ENCODE measurements around the gene STK39. TPM values are rescaled to one million over a fixed set of nuclear protein-coding genes. Genes with fewer than 3 reads are reported as not detected.
"Not testable (repeated sequence)": the region's sequence is repeated elsewhere in the genome, so short reads cannot be mapped to it uniquely, and the experiment has no call there.

Gene STK39
- total RNA-seq, 4 donors from 2014 or later = 6.4 to 9.0 (median 6.7) TPM

DNA sequence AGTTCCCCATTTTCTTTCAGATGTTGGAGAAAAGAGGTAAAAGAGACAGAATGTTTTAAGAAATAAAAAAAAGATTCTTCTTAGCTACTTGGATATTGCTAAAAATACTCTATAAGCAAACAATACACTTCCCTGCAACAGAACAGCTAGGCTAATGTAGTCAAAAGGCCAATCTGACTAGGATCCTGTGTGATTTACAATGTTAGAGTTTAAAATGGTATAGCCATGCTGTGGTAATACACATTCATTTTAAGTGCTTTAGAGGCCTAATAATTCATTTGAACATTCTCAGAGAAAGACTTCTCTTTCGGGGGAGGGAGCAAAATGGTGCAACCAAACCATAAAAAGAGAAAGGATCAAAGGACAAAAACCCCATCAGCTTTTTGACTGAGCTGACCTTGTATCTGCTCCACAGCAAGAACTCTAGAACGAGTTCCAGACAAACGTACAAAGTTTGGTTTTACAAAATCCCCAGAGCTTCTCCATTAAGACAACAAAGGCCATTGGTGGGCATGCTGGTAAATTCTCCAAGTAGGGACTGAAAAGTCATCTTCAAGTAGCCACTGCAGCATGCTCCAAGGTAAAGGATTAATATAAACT lies 200.2 kb downstream of the STK39 start:
- 85 to 86% methylated on average over 3 of the region's 3 CpGs for WGBS, 2 donors
- intact Hi-C loops (cut with DNase I) = no loop called here
- no peak for TF ChIP-seq CTCF (IDR thresholded peaks at IDR 0.05)
- no peak for TF ChIP-seq POLR2A (IDR thresholded peaks at IDR 0.05)
- no peak for DNase-seq
- Histone ChIP-seq H3K4me3 (replicated peaks in 1 of 3) (no peak overlapping the region), H3K27ac (no peak overlapping the region), H3K9me3 (no peaks in the 10 kb centered on the region), H3K36me3 (no peaks in the 10 kb centered on the region), H3K4me1 (no peaks in the 10 kb centered on the region), H3K27me3 (no peaks in the 10 kb centered on the region)

GRCh38 chr2:168044579-168044978 lies 202.8 kb downstream of the STK39 start:
- H3K36me3 ChIP-seq = no peaks in the 10 kb centered on the region
- H3K27ac ChIP-seq = no peak overlapping the region
- H3K9me3 ChIP-seq = no peaks in the 10 kb centered on the region
- TF ChIP-seq POLR2A (IDR thresholded peaks at IDR 0.05) (no peak), CTCF (IDR thresholded peaks at IDR 0.05) (no peak)
- no peak overlapping the region for H3K4me3 ChIP-seq (replicated peaks in 1 of 3)
- no peak for DNase-seq
- intact Hi-C loops (cut with DNase I) = no loop called here
- 98 to 100% methylated on average over 1 of the region's 1 CpG for WGBS, 2 donors
- no peaks in the 10 kb centered on the region for H3K4me1 ChIP-seq
- no peaks in the 10 kb centered on the region for H3K27me3 ChIP-seq

DNA sequence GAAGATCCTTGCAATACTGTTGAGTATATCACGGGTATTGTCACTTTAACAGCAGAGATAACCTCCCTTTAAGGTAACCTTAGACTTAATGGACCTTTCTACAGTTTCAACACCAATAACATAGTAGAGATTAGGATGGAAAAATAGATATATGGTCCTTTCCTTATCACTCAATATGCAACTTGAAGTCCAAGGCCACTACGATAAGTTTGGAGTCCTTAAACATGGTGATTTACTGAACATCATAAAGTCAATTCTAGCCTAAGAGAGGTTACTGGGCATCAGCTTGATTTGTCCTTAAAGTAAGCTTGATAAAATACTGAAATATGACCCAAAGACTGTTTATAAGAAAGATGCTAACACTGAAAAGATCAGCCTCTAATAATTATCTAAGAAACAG lies 203.2 kb downstream of the STK39 start:
- H3K4me1 ChIP-seq = no peaks in the 10 kb centered on the region
- 92 to 96% methylated on average over 2 of the region's 2 CpGs for WGBS, 2 donors
- no peaks in the 10 kb centered on the region for H3K27me3 ChIP-seq
- H3K27ac ChIP-seq = no peak overlapping the region
- H3K4me3 ChIP-seq (replicated peaks in 1 of 3) = no peak overlapping the region
- H3K36me3 ChIP-seq = no peaks in the 10 kb centered on the region
- TF ChIP-seq CTCF (IDR thresholded peaks at IDR 0.05) = no peak
- no peak for TF ChIP-seq POLR2A (IDR thresholded peaks at IDR 0.05)
- H3K9me3 ChIP-seq = no peaks in the 10 kb centered on the region
- DNase-seq = no peak
- intact Hi-C loops (cut with DNase I) = no loop called here

- DNase-seq; intact Hi-C loops (cut with DNase I); H3K4me1 ChIP-seq; H3K27ac ChIP-seq; H3K36me3 ChIP-seq; H3K27me3 ChIP-seq; H3K4me3 ChIP-seq (replicated peaks in 1 of 3); H3K9me3 ChIP-seq: not testable (repeated sequence)
- 92 to 95% methylated on average over 5 of the region's 5 CpGs for WGBS, 2 donors
Observed at GRCh38 chr2:168042127-168042824, 205.1 kb downstream of the STK39 start.

GRCh38 chr2:168039881-168040280 lies 207.5 kb downstream of the STK39 start:
- TF ChIP-seq CTCF (IDR thresholded peaks at IDR 0.05) (no peak), POLR2A (IDR thresholded peaks at IDR 0.05) (no peak)
- Histone ChIP-seq H3K4me3 (replicated peaks in 1 of 3) (no peak overlapping the region), H3K36me3 (no peaks in the 10 kb centered on the region), H3K27ac (no peak overlapping the region), H3K4me1 (no peaks in the 10 kb centered on the region), H3K9me3 (no peaks in the 10 kb centered on the region), H3K27me3 (no peaks in the 10 kb centered on the region)
- 93% methylated on average over 3 of the region's 3 CpGs for WGBS, 2 donors
- DNase-seq = no peak
- intact Hi-C loops (cut with DNase I) = no loop called here
